Measurements from ENCODE around the gene CABLES2.

DNA sequence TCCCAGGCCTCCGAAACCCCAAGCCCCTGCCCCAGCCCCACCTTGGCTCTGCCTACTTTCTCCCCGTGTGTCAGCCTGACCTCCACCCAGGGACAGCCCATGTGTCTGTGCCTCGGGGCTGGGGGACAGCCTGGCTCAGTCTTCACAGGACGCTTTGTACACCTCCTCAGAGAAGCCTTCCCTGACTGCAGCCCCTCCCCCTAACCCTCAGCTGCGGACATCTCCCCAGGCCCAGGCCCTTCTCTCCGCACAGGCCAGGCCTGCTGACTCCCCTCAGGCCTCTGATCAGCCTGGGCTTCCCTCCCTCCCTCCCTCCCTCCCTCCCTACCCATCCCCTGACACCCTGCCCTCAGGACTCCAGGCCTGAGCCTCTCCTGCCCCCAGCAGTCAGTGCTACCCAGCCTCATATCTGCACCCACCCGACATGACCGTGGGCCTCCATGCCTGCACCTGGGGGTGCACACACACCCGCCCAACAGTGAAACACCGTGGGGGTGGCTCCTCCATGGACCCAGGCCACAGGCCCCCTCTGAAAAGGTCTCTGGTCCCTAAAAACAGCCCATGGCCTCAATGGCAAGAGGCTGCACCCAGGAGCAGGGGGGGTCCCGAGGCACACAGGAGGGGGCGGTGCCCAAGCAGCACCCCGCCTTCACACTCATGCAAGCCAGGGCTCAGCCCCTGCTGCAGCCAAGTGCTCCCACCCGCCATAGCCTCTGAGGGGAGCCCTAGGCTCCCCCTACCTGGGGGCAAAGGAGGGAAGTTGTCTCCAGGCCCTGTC lies 52.9 kb downstream of the CABLES2 start:
- TF ChIP-seq, protein P1, sequence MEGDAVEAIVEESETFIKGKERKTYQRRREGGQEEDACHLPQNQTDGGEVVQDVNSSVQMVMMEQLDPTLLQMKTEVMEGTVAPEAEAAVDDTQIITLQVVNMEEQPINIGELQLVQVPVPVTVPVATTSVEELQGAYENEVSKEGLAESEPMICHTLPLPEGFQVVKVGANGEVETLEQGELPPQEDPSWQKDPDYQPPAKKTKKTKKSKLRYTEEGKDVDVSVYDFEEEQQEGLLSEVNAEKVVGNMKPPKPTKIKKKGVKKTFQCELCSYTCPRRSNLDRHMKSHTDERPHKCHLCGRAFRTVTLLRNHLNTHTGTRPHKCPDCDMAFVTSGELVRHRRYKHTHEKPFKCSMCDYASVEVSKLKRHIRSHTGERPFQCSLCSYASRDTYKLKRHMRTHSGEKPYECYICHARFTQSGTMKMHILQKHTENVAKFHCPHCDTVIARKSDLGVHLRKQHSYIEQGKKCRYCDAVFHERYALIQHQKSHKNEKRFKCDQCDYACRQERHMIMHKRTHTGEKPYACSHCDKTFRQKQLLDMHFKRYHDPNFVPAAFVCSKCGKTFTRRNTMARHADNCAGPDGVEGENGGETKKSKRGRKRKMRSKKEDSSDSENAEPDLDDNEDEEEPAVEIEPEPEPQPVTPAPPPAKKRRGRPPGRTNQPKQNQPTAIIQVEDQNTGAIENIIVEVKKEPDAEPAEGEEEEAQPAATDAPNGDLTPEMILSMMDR (IDR thresholded peaks at IDR 0.05) = no peak
- no peak for TF ChIP-seq POLR2A (IDR thresholded peaks at IDR 0.05)
